ENCODE results near the gene RAX.
"Not testable (repeated sequence)": the region's sequence is repeated elsewhere in the genome, so short reads cannot be mapped to it uniquely, and the experiment has no call there.

The RAX gene

GRCh38 chr18:59255491-59255890 lies 17.8 kb downstream of the RAX start:
- H2AFZ ChIP-seq (ENCODE audit: low read length); H4K20me1 ChIP-seq (ENCODE audit: insufficient read depth, low read length, poor library complexity, severe bottlenecking); H3K27me3 ChIP-seq (ENCODE audit: insufficient read depth, low read length, poor library complexity, severe bottlenecking); H3K9me2 ChIP-seq (replicated peaks; ENCODE audit: low read depth, low read length); H3K9ac ChIP-seq (ENCODE audit: low read depth, low read length, poor library complexity, severe bottlenecking); H3F3A ChIP-seq (ENCODE audit: low read depth); H3K36me3 ChIP-seq (ENCODE audit: insufficient read depth, low read length); H3K4me2 ChIP-seq (ENCODE audit: low read depth, low read length, poor library complexity, severe bottlenecking); H3K9me3 ChIP-seq (ENCODE audit: insufficient read depth, low read depth, low read length); H3K4me1 ChIP-seq (ENCODE audit: insufficient read depth, low read length, poor library complexity, severe bottlenecking); H3K79me2 ChIP-seq (ENCODE audit: insufficient read depth, low read length); H3K4me3 ChIP-seq (ENCODE audit: low read length, poor library complexity, severe bottlenecking): not testable (repeated sequence)

GRCh38 chr18:59249199-59249774 lies 24.0 kb downstream of the RAX start:
- Histone ChIP-seq H3K4me2 (ENCODE audit: low read depth, low read length, poor library complexity, severe bottlenecking) (no peak overlapping the region), H3K36me3 (ENCODE audit: insufficient read depth, low read length) (no peaks in the 10 kb centered on the region), H3F3A (ENCODE audit: low read depth) (no peaks in the 10 kb centered on the region), H3K4me3 (ENCODE audit: low read length, poor library complexity, severe bottlenecking) (no peak overlapping the region), H2AFZ (ENCODE audit: low read length) (no peak overlapping the region), H3K27me3 (ENCODE audit: insufficient read depth, low read length, poor library complexity, severe bottlenecking) (no peaks in the 10 kb centered on the region), H3K9me2 (replicated peaks; ENCODE audit: low read depth, low read length) (no peaks in the 10 kb centered on the region), H3K9ac (ENCODE audit: low read depth, low read length, poor library complexity, severe bottlenecking) (no peak overlapping the region), H3K79me2 (ENCODE audit: insufficient read depth, low read length) (no peaks in the 10 kb centered on the region), H4K20me1 (ENCODE audit: insufficient read depth, low read length, poor library complexity, severe bottlenecking) (no peaks in the 10 kb centered on the region), H3K9me3 (ENCODE audit: insufficient read depth, low read depth, low read length) (no peaks in the 10 kb centered on the region), H3K4me1 (ENCODE audit: insufficient read depth, low read length, poor library complexity, severe bottlenecking) (no peaks in the 10 kb centered on the region)
- TF ChIP-seq EZH2phosphoT487 (IDR thresholded peaks at IDR 0.05; ENCODE audit: borderline replicate concordance) (no peak), CTCF (conservative IDR thresholded peaks at IDR 0.05; ENCODE audit: low read length) (peak; percentile 88)

- TF ChIP-seq EZH2phosphoT487 (IDR thresholded peaks at IDR 0.05; ENCODE audit: borderline replicate concordance), result no peak
- no peak for TF ChIP-seq CTCF (conservative IDR thresholded peaks at IDR 0.05; ENCODE audit: low read length)
- no peaks in the 10 kb centered on the region for H3K27me3 ChIP-seq (ENCODE audit: insufficient read depth, low read length, poor library complexity, severe bottlenecking)
- H3F3A ChIP-seq (ENCODE audit: low read depth), result no peaks in the 10 kb centered on the region
Observed at GRCh38 chr18:59246796-59247195, 26.5 kb downstream of the RAX start.

GRCh38 chr18:59242906-59243305 lies 30.3 kb downstream of the RAX start:
- no peaks in the 10 kb centered on the region for H3K9me2 ChIP-seq (replicated peaks; ENCODE audit: low read depth, low read length)
- H3K79me2 ChIP-seq (ENCODE audit: insufficient read depth, low read length), result no peaks in the 10 kb centered on the region
- no peak overlapping the region for H3K9ac ChIP-seq (ENCODE audit: low read depth, low read length, poor library complexity, severe bottlenecking)
- H3K4me3 ChIP-seq (ENCODE audit: low read length, poor library complexity, severe bottlenecking), result no peak overlapping the region
- H3F3A ChIP-seq (ENCODE audit: low read depth), result no peaks in the 10 kb centered on the region
- no peaks in the 10 kb centered on the region for H4K20me1 ChIP-seq (ENCODE audit: insufficient read depth, low read length, poor library complexity, severe bottlenecking)
- no peaks in the 10 kb centered on the region for H3K36me3 ChIP-seq (ENCODE audit: insufficient read depth, low read length)
- H3K27me3 ChIP-seq (ENCODE audit: insufficient read depth, low read length, poor library complexity, severe bottlenecking), result no peaks in the 10 kb centered on the region
- TF ChIP-seq CTCF (conservative IDR thresholded peaks at IDR 0.05; ENCODE audit: low read length), result no peak
- no peak for TF ChIP-seq EZH2phosphoT487 (IDR thresholded peaks at IDR 0.05; ENCODE audit: borderline replicate concordance)
- H3K4me2 ChIP-seq (ENCODE audit: low read depth, low read length, poor library complexity, severe bottlenecking), result no peak overlapping the region
- H3K9me3 ChIP-seq (ENCODE audit: insufficient read depth, low read depth, low read length), result no peaks in the 10 kb centered on the region
- no peaks in the 10 kb centered on the region for H3K4me1 ChIP-seq (ENCODE audit: insufficient read depth, low read length, poor library complexity, severe bottlenecking)
- no peak overlapping the region for H2AFZ ChIP-seq (ENCODE audit: low read length)

More at GRCh38 chr18:59246796-59247195, 26.5 kb downstream of the RAX start:
- no peak overlapping the region for H3K4me3 ChIP-seq (ENCODE audit: low read length, poor library complexity, severe bottlenecking)
- H3K9me3 ChIP-seq (ENCODE audit: insufficient read depth, low read depth, low read length), result no peaks in the 10 kb centered on the region
- H3K4me2 ChIP-seq (ENCODE audit: low read depth, low read length, poor library complexity, severe bottlenecking), result no peak overlapping the region
- no peaks in the 10 kb centered on the region for H4K20me1 ChIP-seq (ENCODE audit: insufficient read depth, low read length, poor library complexity, severe bottlenecking)
- no peak overlapping the region for H3K9ac ChIP-seq (ENCODE audit: low read depth, low read length, poor library complexity, severe bottlenecking)
- no peaks in the 10 kb centered on the region for H3K36me3 ChIP-seq (ENCODE audit: insufficient read depth, low read length)
- H3K79me2 ChIP-seq (ENCODE audit: insufficient read depth, low read length), result no peaks in the 10 kb centered on the region
- H3K4me1 ChIP-seq (ENCODE audit: insufficient read depth, low read length, poor library complexity, severe bottlenecking), result no peaks in the 10 kb centered on the region
- no peaks in the 10 kb centered on the region for H3K9me2 ChIP-seq (replicated peaks; ENCODE audit: low read depth, low read length)
- H2AFZ ChIP-seq (ENCODE audit: low read length), result no peak overlapping the region

All from Loucy (cell line).